ENCODE measurements around the gene HP1BP3. TPM values are rescaled to one million over a fixed set of nuclear protein-coding genes. Genes with fewer than 3 reads are reported as not detected.

The HP1BP3 gene
- total RNA-seq, 2 experiments from 2014 or later: 219 to 224 TPM

DNA sequence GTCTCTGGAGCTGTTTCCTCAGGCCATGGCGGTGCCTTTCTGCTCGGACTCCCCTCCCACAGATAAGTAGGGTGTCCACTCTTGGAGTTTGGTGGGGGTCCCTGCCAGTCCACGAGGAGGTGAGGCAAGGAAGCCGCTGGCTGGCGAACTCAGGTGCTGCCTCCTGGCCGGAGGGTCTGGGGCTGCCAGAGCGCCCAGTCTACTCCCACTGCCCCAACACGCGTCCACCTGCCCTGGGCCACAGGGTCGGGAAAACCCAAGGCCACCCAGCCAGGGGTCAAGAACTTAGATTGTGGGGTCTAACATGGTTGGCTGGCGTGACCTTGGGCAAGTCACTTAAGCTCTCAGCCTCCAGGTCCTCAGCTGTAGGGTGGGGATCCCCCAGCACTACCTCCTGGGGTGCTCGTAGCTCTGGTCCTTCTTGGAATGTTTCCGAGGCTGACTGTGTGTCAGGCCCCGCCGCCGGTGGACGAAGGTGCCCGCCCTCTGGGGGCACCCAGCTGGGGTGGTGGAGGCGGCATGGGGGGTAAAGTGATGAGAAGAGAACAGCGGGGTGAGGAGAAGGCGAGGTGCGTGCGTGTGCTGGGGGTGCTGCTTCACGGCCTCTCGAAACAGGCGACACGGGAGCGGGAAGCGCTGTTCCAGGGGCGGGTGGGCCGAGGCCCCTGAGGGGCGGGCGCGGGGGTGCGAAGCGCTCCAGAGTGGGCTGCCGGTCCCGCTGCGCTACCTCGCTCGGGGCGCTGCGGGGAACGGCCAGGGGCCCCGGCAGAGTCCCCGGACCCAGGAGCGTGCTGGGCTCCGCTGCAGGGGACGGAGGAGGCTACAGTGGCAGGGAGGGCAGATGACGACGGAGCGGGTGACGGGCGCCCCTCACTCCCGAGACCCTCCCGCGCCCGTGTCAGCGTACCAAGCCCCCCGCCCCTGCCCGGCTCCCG is 55.8 kb downstream of the HP1BP3 start:
- peak; percentile 15 for ATAC-seq
- TF ChIP-seq, protein P1, sequence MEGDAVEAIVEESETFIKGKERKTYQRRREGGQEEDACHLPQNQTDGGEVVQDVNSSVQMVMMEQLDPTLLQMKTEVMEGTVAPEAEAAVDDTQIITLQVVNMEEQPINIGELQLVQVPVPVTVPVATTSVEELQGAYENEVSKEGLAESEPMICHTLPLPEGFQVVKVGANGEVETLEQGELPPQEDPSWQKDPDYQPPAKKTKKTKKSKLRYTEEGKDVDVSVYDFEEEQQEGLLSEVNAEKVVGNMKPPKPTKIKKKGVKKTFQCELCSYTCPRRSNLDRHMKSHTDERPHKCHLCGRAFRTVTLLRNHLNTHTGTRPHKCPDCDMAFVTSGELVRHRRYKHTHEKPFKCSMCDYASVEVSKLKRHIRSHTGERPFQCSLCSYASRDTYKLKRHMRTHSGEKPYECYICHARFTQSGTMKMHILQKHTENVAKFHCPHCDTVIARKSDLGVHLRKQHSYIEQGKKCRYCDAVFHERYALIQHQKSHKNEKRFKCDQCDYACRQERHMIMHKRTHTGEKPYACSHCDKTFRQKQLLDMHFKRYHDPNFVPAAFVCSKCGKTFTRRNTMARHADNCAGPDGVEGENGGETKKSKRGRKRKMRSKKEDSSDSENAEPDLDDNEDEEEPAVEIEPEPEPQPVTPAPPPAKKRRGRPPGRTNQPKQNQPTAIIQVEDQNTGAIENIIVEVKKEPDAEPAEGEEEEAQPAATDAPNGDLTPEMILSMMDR (IDR thresholded peaks at IDR 0.05): no peak
- Mint-ChIP-seq H3K27me3 (peaks cover 26% of the 10 kb centered on the region), H3K9me3 (no peaks in the 10 kb centered on the region), H3K27ac (no peak overlapping the region), H3K4me1 (ENCODE audit: low read depth) (peaks cover 15% of the 10 kb centered on the region), H3K4me3 (peak overlapping the region; percentile 68), H3K36me3 (ENCODE audit: low read depth) (peaks cover 4% of the 10 kb centered on the region)
- CTCF ChIA-PET: interaction anchor here (1.0 to 2.7 kb wide), 6 partner anchors 11 to 464 kb away, joined by 3 to 18 read pairs (median 4); partner anchors contain the start of gene KIF17
- POLR2A ChIA-PET: no interaction called here
- intact Hi-C loops (cut with micrococcal nuclease): no loop called here
- peak; percentile 26 for DNase-seq

DNA sequence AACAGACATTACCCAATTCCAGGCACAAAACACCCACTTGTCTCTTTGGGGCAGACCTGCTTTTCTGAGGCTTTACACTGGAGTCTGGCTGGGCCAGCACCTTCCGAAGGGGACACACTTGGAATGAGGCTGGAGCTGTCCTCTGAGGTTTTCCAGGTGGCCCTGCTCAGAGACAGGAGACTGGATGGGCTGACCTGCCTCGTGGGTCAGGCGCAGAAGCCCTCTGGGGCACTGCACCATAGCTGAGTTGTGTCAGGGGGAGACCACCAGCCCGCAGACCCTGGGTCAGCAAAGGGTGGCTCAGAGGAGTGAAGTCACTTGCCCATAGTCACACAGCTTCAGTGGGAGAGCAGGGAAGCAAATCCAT is 56.4 kb downstream of the HP1BP3 start:
- peak overlapping the region; percentile 68 for H3K4me3 Mint-ChIP-seq
- ChIA-PET POLR2A (no interaction called here), CTCF (interaction anchor here (1.0 to 1.7 kb wide), 4 partner anchors 12 to 39 kb away, joined by 3 to 11 read pairs (median 4); partner anchors contain the start of gene KIF17)
- DNase-seq (no peak), ATAC-seq (no peak)
- TF ChIP-seq, protein P1 (IDR thresholded peaks at IDR 0.05): no peak
- no peaks in the 10 kb centered on the region for H3K9me3 Mint-ChIP-seq
- peaks cover 26% of the 10 kb centered on the region for H3K27me3 Mint-ChIP-seq
- H3K27ac Mint-ChIP-seq: no peak overlapping the region
- H3K4me1 Mint-ChIP-seq (ENCODE audit: low read depth): peaks cover 15% of the 10 kb centered on the region
- intact Hi-C loops (cut with micrococcal nuclease): no loop called here
- peaks cover under 1% of the 10 kb centered on the region for H3K36me3 Mint-ChIP-seq (ENCODE audit: low read depth)

DNA sequence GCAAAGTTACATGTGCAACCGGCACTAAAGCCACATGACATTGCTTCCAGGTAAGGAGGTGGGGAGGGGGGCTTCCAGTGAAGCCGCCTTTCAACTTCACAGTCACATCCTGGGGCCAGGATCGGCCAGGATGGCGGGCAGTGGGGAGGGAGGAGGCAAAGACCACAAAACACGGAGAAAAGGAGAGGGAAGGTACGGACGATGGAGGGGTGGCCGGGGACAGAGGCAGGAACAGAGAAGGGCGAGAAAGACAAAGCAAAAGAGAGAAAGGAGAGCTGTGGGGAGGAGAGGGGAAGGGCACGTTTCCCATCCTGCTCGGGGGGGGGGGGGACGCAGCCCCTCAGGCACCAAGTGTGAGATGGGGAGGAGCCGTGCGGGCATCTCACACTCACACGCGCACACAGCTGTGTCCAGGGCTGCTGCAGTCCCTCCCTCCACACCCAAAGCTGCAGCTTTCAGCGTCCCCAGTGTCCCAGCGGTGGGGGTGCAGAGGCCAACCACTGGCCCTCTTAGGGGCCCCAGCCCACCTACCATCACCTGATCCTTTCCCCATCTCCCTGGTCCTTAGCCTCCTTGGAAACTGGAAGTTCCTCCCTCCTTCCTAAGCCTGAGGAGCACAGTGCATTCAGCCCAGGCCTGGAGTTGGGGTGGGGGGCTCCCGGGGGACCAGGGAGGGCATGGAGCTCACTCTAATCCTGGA is 57.0 kb downstream of the HP1BP3 start:
- TF ChIP-seq, protein P1 (IDR thresholded peaks at IDR 0.05): no peak

DNA sequence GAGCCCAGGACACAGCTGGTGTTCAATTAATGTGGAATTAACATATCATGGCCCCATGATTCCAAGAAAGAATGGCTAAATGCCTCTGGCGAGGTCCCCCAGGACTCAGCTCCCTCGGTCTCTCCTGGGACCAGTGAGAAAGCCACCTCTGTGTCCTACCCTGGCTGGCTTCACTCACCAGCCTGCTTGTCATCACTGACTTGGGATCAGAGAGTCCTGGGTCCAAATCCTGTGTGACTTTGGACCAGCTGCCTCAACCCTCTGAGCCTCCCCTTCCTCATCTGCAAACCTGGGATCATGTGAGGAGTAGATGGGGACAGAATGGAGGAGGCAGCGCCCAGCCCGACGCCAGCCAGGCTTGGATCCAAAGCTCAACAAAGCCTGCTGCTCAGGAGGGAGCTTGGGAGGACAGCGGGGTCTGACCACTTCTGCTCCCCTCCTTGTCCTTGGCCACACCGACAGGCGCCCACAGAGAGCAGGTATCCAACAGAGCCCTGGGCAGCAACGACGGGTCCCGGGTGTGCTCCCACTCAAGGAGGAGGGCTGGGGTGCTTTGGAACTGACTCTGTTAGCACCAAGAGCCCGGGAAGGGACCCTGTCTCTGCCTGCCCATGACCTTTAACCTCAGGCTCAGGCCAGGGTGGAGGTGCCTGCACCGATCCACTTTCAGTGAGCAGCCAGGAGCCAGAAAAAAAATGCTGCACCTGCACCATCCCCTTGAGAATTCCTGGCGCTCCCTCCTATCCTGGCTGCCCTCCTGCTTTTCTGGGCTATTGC is 57.8 kb downstream of the HP1BP3 start:
- peaks cover 26% of the 10 kb centered on the region for H3K27me3 Mint-ChIP-seq
- H3K27ac Mint-ChIP-seq: no peak overlapping the region
- ChIA-PET CTCF (interaction anchor here (3.0 kb wide), 1 partner anchor 32 kb away, joined by 19 read pairs; no protein-coding TSS in a partner anchor), POLR2A (no interaction called here)
- no peaks in the 10 kb centered on the region for H3K36me3 Mint-ChIP-seq (ENCODE audit: low read depth)
- no peak overlapping the region for H3K4me3 Mint-ChIP-seq
- peaks cover 15% of the 10 kb centered on the region for H3K4me1 Mint-ChIP-seq (ENCODE audit: low read depth)
- ATAC-seq: no peak
- no peaks in the 10 kb centered on the region for H3K9me3 Mint-ChIP-seq
- intact Hi-C loops (cut with micrococcal nuclease): no loop called here
- TF ChIP-seq, protein P1 (IDR thresholded peaks at IDR 0.05): no peak
- no peak for DNase-seq

More for the DNA sequence above, 57.0 kb downstream of the HP1BP3 start:
- H3K9me3 Mint-ChIP-seq: no peaks in the 10 kb centered on the region
- DNase-seq: no peak
- POLR2A ChIA-PET: no interaction called here
- ATAC-seq: no peak
- H3K4me1 Mint-ChIP-seq (ENCODE audit: low read depth): peaks cover 15% of the 10 kb centered on the region
- intact Hi-C loops (cut with micrococcal nuclease): no loop called here
- H3K27me3 Mint-ChIP-seq: peaks cover 26% of the 10 kb centered on the region
- no peak overlapping the region for H3K4me3 Mint-ChIP-seq
- no peak overlapping the region for H3K27ac Mint-ChIP-seq
- CTCF ChIA-PET: interaction anchor here (1.1 to 3.0 kb wide), 4 partner anchors 13 to 38 kb away, joined by 3 to 19 read pairs (median 8); partner anchors contain the start of gene KIF17
- no peaks in the 10 kb centered on the region for H3K36me3 Mint-ChIP-seq (ENCODE audit: low read depth)
